PC-9 (cell line): ENCODE measurements around the gene KRTAP5-1.

Source experiments
- EZH2 ChIP-seq: fragments of 200-600 bp; sonication (generic); IDR thresholded peaks from 2 replicates; pipeline ENCODE4 v1.8.0; 2017; ENCODE audit warnings: antibody characterized with exemption, low read depth
- TF ChIP-seq, protein P1 (sequence below): fragments of 200-600 bp; sonication (generic); conservative IDR thresholded peaks from 2 replicates; pipeline ENCODE4 v1.6.1; 2017; ENCODE audit warnings: mixed run types, antibody characterized with exemption, mild to moderate bottlenecking, moderate library complexity

DNA sequence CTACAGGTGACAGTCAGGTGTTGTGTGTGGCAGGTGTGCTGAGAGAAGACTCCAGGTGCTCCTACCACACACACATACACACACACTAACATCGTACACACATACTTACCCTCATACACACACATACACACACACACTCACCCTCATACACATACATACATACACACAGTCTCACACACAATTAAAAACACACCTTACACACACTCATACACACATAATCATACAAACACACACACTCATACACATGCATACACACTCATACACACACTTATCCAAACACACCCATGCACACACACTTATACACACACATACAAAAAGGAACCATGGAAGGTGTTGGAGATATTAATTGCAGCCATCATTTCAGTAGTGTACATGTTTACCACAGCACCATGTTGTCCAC lies 18.5 kb upstream of the KRTAP5-1 start:
- TF ChIP-seq, protein P1, sequence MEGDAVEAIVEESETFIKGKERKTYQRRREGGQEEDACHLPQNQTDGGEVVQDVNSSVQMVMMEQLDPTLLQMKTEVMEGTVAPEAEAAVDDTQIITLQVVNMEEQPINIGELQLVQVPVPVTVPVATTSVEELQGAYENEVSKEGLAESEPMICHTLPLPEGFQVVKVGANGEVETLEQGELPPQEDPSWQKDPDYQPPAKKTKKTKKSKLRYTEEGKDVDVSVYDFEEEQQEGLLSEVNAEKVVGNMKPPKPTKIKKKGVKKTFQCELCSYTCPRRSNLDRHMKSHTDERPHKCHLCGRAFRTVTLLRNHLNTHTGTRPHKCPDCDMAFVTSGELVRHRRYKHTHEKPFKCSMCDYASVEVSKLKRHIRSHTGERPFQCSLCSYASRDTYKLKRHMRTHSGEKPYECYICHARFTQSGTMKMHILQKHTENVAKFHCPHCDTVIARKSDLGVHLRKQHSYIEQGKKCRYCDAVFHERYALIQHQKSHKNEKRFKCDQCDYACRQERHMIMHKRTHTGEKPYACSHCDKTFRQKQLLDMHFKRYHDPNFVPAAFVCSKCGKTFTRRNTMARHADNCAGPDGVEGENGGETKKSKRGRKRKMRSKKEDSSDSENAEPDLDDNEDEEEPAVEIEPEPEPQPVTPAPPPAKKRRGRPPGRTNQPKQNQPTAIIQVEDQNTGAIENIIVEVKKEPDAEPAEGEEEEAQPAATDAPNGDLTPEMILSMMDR: no peak
- TF ChIP-seq EZH2: no peak
